ENCODE results near the gene CCT8L2.
"Not testable (repeated sequence)": the region's sequence is repeated elsewhere in the genome, so short reads cannot be mapped to it uniquely, and the experiment has no call there.

CCT8L2 gene

GRCh38 chr22:16561093-16561658 is 31.4 kb downstream of the CCT8L2 start:
- not testable (repeated sequence) for DNase-seq (ENCODE audit: low spot score in 2 of 2); H3K36me3 Mint-ChIP-seq (ENCODE audit: insufficient read depth); ATAC-seq (replicated peaks; ENCODE audit: extremely low read depth, poor library complexity, severe bottlenecking); H3K27me3 Mint-ChIP-seq; H3K4me1 Mint-ChIP-seq; H3K9me3 Mint-ChIP-seq; H3K27ac Mint-ChIP-seq (ENCODE audit: low read depth); H3K4me3 Mint-ChIP-seq

- not testable (repeated sequence) for H3K9me3 Mint-ChIP-seq; H3K27ac Mint-ChIP-seq (ENCODE audit: low read depth); H3K36me3 Mint-ChIP-seq (ENCODE audit: insufficient read depth); H3K4me1 Mint-ChIP-seq; H3K27me3 Mint-ChIP-seq; ATAC-seq (replicated peaks; ENCODE audit: extremely low read depth, poor library complexity, severe bottlenecking); H3K4me3 Mint-ChIP-seq; DNase-seq (ENCODE audit: low spot score in 2 of 2)
Measured at GRCh38 chr22:16560651-16561050, 32.0 kb downstream of the CCT8L2 start.

GRCh38 chr22:16559996-16560395 is 32.6 kb downstream of the CCT8L2 start:
- not testable (repeated sequence) for H3K9me3 Mint-ChIP-seq; H3K4me3 Mint-ChIP-seq; DNase-seq (ENCODE audit: low spot score in 2 of 2); ATAC-seq (replicated peaks; ENCODE audit: extremely low read depth, poor library complexity, severe bottlenecking); H3K27ac Mint-ChIP-seq (ENCODE audit: low read depth); H3K4me1 Mint-ChIP-seq; H3K36me3 Mint-ChIP-seq (ENCODE audit: insufficient read depth); H3K27me3 Mint-ChIP-seq

GRCh38 chr22:16559056-16559955 is 33.3 kb downstream of the CCT8L2 start:
- no peak overlapping the region for H3K4me3 Mint-ChIP-seq
- no peak overlapping the region for H3K27ac Mint-ChIP-seq (ENCODE audit: low read depth)
- ATAC-seq (replicated peaks; ENCODE audit: extremely low read depth, poor library complexity, severe bottlenecking) (no peak), DNase-seq (ENCODE audit: low spot score in 2 of 2) (no peak)
- no peaks in the 10 kb centered on the region for H3K27me3 Mint-ChIP-seq
- peaks cover 6% of the 10 kb centered on the region for H3K9me3 Mint-ChIP-seq
- no peaks in the 10 kb centered on the region for H3K36me3 Mint-ChIP-seq (ENCODE audit: insufficient read depth)
- no peaks in the 10 kb centered on the region for H3K4me1 Mint-ChIP-seq

- not testable (repeated sequence) for H3K9me3 Mint-ChIP-seq; H3K36me3 Mint-ChIP-seq (ENCODE audit: insufficient read depth); ATAC-seq (replicated peaks; ENCODE audit: extremely low read depth, poor library complexity, severe bottlenecking); DNase-seq (ENCODE audit: low spot score in 2 of 2); H3K4me3 Mint-ChIP-seq; H3K27me3 Mint-ChIP-seq; H3K4me1 Mint-ChIP-seq; H3K27ac Mint-ChIP-seq (ENCODE audit: low read depth)
Measured at GRCh38 chr22:16558376-16558945, 34.1 kb downstream of the CCT8L2 start.

GRCh38 chr22:16557511-16557910 is 35.1 kb downstream of the CCT8L2 start:
- H3K4me3 Mint-ChIP-seq; H3K27me3 Mint-ChIP-seq; H3K9me3 Mint-ChIP-seq; ATAC-seq (replicated peaks; ENCODE audit: extremely low read depth, poor library complexity, severe bottlenecking); H3K27ac Mint-ChIP-seq (ENCODE audit: low read depth); H3K4me1 Mint-ChIP-seq; DNase-seq (ENCODE audit: low spot score in 2 of 2); H3K36me3 Mint-ChIP-seq (ENCODE audit: insufficient read depth): not testable (repeated sequence)

GRCh38 chr22:16555077-16555994 is 37.3 kb downstream of the CCT8L2 start:
- not testable (repeated sequence) for H3K9me3 Mint-ChIP-seq; H3K27ac Mint-ChIP-seq (ENCODE audit: low read depth); H3K27me3 Mint-ChIP-seq; DNase-seq (ENCODE audit: low spot score in 2 of 2); H3K4me1 Mint-ChIP-seq; H3K4me3 Mint-ChIP-seq; ATAC-seq (replicated peaks; ENCODE audit: extremely low read depth, poor library complexity, severe bottlenecking); H3K36me3 Mint-ChIP-seq (ENCODE audit: insufficient read depth)

GRCh38 chr22:16543310-16543709 is 49.3 kb downstream of the CCT8L2 start:
- H3K27ac Mint-ChIP-seq (ENCODE audit: low read depth); H3K36me3 Mint-ChIP-seq (ENCODE audit: insufficient read depth); H3K4me1 Mint-ChIP-seq; H3K9me3 Mint-ChIP-seq; H3K4me3 Mint-ChIP-seq; ATAC-seq (replicated peaks; ENCODE audit: extremely low read depth, poor library complexity, severe bottlenecking); DNase-seq (ENCODE audit: low spot score in 2 of 2); H3K27me3 Mint-ChIP-seq: not testable (repeated sequence)

All from central memory CD8-positive, alpha-beta T cell (primary cell).